Loucy (cell line): ENCODE measurements around the gene AFF2.
"Not testable (repeated sequence)": the region's sequence is repeated elsewhere in the genome, so short reads cannot be mapped to it uniquely, and the experiment has no call there.

Experiments used
- CTCF ChIP-seq: fragments of 200-600 bp; sonication (generic); conservative IDR thresholded peaks from 2 replicates; pipeline ENCODE4 v1.5.1; 2014; ENCODE audit warnings: mild to moderate bottlenecking, antibody characterized with exemption, low read length
- EZH2phosphoT487 ChIP-seq: fragments of 200-600 bp; IDR thresholded peaks from 2 replicates; pipeline ENCODE4 v1.6.1; 2018; ENCODE audit warnings: antibody characterized with exemption, mild to moderate bottlenecking, moderate library complexity, borderline replicate concordance

GRCh38 chrX:148669175-148669574 is 168.8 kb downstream of the AFF2 start:
- not testable (repeated sequence) for TF ChIP-seq CTCF, EZH2phosphoT487
